GM21423 (cell line): Measurements from ENCODE around the gene BBOX1.
"Not testable (repeated sequence)": the region's sequence is repeated elsewhere in the genome, so short reads cannot be mapped to it uniquely, and the experiment has no call there.

Experiments
- ATAC-seq: cut with Tn5 transposase; IDR thresholded peaks from one replicate; pipeline ENCODE4 v1.9.1; 2021; ENCODE audit warnings: mild to moderate bottlenecking, moderate library complexity; ENCODE audit not compliant: unreplicated experiment

The BBOX1 gene

GRCh38 chr11:27120211-27120610 is 79.6 kb downstream of the BBOX1 start:
- no peak for ATAC-seq

DNA sequence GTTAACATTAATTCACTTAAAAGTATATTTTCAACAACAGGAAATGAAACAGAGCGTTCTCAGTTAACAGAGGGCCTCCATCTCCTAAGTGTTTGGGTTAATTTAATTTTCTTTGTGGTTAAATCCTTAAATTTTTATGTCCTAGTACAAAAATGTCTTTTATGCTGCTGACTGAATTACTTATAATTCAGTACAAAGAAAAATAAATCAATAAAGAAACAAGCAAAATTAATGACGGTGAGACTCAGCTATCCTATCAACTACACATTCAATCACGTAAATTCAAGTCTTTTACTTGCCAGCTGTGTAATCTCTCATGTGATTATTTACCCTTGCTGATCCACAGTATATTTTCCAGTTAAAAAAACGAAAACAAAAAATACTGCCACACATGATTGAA is 81.4 kb downstream of the BBOX1 start:
- no peak for ATAC-seq

GRCh38 chr11:27124514-27125264 is 84.1 kb downstream of the BBOX1 start:
- ATAC-seq: no peak

GRCh38 chr11:27129686-27130085 is 89.1 kb downstream of the BBOX1 start:
- no peak for ATAC-seq

DNA sequence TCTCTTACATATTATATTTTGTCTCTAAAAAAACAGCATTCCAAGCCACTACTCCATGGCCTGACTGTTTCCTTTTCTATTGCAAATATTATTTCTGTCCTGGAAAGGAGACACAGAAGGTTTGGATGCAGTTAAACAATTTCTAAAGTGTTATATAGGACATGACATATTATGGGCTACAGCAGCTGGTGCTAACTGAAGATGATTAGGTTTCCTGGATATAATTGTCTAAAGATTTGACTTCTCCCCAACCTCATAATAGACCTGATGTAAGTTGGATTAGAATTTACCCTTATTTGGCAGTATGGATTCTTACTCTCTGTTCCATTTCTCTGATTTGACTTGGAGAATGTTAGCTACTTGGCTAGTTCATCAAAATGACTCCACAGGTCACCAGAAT is 90.2 kb downstream of the BBOX1 start:
- ATAC-seq: no peak

- ATAC-seq: not testable (repeated sequence)
These were observed 95.3 kb downstream of the BBOX1 start for GRCh38 chr11:27135924-27136329.

- ATAC-seq: no peak
These were observed 98.1 kb downstream of the BBOX1 start for GRCh38 chr11:27138716-27139115.

DNA sequence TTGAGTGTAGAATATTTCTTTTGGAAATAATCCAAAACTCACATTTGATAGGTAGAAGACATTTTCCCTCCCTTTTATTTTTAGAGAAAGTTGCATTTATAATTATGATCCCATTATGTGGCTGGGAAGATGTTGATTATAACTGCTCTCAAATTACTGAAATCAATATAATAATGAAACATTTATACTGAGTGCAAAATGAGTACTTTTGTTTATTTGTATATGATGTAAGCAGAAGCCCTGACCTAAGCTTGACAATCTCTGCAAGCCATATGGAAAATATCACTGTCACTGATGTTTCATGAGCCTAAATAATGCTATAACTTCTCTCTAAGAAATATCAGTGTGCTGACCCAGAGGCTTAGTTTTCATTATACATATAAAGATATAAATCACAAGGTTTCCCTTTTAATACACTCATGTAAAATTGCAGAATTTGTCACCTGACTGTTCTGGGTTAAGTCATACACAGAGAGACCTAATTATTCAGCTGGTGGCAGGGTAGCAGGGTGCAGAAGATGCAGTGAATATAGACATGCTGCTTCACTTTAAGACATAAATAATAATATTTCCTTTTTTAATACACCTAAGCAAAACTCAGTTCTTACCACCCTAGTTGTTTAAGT is 99.2 kb downstream of the BBOX1 start:
- no peak for ATAC-seq

GRCh38 chr11:27141576-27141975 is 101.0 kb downstream of the BBOX1 start:
- no peak for ATAC-seq

GRCh38 chr11:27147916-27148315 is 107.3 kb downstream of the BBOX1 start:
- ATAC-seq: no peak

- no peak for ATAC-seq
These were observed 107.9 kb downstream of the BBOX1 start for GRCh38 chr11:27148506-27148905.

GRCh38 chr11:27150098-27150497 is 109.5 kb downstream of the BBOX1 start:
- no peak for ATAC-seq

- no peak for ATAC-seq
These were observed 112.5 kb downstream of the BBOX1 start for GRCh38 chr11:27153136-27153535.

DNA sequence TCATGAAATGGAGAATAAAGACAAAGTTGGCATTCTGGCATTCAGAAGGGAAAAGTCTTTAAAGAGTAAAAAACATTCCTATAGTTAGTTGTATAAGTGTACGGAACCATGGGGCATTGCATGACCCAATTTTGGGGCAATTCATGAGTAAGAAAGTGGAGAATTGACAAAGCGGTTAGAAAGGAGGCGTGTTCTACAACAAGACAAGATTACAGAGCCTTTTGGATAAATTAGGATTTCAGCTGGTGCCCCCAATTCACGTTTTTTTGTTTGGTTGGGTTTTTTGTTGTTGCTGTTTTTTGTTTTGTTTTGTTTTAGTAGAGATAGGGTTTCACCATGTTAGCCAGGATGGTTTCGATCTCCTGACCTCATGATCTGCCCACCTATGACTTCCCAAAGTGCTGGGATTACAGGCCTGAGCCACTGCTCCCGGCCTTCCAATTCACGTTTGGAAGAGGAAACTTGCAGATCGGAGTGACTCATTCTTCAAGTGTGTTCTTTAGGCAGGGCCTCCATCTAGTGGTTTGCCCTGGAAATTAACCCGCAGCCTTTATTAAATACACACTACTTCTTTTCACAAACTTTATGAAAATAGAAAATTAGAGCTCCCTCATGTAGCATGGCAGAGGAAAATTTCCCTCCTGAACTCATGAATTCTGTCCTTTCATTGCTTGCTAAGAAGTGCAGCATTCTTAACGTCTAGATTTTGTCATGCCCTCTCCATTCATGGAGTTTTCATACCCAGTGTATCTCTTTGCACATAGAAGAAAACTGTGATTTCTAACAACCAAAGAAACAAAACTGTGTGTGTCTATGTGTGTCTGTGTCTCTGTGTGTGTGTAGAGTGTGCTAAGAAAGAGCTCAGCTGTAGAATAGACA is 118.1 kb downstream of the BBOX1 start:
- ATAC-seq: peak; percentile 52

DNA sequence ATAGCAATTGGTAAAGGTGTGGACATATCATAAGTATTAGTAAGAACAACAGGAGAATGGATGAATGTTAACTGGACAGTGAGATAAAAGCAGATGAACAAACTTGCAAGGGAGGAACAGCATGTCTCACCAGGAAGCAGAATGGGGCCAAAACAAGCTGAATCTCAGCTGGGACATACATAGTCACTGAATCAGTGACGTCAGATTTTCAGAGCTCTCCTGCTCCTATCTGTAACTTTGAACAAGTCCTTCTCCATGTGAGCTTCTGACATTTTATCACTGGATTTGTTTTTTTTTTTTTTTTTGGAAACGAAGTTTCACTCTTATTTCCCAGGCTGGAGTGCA is 118.7 kb downstream of the BBOX1 start:
- ATAC-seq: no peak

- ATAC-seq: no peak
These were observed 120.5 kb downstream of the BBOX1 start for GRCh38 chr11:27161071-27161470.

DNA sequence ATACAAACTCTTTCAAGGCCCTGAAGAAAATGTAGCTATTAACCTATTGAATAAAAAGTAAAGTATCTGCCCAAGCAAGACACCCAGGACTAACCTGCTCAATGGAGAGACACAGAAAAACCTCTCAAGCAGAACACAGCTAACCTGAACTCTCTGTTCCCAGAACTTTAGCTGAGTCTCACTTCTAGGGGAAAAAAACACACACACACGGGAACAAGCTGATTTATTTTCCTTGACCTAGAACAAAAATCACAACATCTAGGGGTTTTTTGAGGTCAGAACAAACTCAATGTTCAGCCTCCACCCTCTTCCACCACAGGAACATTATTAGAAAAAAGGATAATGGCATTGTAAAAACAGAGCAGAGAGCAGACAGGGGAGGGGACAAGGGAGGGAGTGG is 121.6 kb downstream of the BBOX1 start:
- no peak for ATAC-seq

- ATAC-seq: no peak
These were observed 125.5 kb downstream of the BBOX1 start for GRCh38 chr11:27166130-27166529.

GRCh38 chr11:27171376-27171958 is 130.9 kb downstream of the BBOX1 start:
- ATAC-seq: no peak

DNA sequence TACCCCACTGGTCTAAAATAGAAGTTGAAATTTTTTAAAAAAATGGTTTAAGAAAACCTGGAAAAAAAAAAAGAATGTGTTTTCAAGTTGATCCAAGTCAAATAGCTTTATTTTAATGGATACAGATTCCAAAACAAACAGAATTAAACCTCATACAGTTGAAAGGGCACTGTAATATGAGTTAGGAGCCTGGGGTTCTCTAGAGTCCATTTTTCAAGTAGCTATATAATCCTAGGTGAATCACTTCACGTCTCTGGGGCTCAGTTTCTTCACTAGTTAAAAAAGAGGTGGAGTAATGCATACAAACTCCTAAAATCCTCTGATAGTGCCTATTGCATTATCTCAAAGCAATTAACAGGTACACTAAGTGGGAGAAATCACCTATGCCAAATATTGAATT is 132.9 kb downstream of the BBOX1 start:
- no peak for ATAC-seq

- no peak for ATAC-seq
These were observed 133.4 kb downstream of the BBOX1 start for GRCh38 chr11:27174021-27174420.
